Dedifferentiated amniotic fluid mesenchymal stem cell (primary cell): ENCODE data around the gene USP19.
A peak's percentile ranks its signal among the peaks of the same experiment; 100 is the strongest.

ENCODE experiments used
- DNase-seq: peaks from one replicate; pipeline ENCODE4 v3.0.0-alpha.2; 2016; ENCODE audit errors: extremely low spot score

The USP19 gene

DNA sequence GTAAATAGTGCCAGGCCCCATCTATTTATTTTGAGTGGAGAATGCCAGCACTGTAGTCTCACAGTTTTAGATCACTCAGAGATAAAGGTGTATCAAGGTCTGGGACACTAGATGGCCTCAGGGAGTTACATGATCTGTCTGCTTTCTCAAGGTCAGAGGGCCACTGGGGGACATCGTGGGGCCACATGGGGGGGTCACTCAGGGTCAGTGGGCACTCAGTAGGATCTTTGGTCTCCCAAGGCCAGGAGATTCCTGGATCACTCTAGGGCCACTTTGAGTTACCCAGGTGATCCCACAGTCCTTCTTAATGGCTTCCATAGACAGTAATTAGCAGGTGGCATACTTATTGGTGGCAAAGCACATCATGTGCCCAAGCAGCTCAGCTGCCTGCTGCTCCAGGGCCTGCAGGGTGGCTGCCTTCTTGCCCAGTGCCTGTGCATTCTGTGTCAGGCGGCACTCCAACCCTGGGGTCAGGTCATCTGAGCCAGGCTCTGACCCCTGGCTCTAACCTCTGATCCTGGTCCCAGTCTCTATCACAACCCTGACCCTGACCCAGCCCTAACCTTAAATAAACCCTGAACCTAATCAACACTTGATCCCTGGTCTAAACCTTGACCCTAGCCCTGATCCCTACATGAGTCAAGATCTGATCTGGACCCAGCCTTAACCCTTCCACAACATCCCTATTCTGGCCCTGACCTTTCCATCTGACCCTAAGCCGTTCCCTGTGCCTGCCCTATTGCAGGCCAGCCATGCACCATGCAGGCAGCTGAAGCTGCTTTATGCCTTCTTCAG lies 14.0 kb upstream of the USP19 start:
- DNase-seq: no peak

- DNase-seq: peak; percentile 89
These were observed 12.8 kb upstream of the USP19 start for GRCh38 chr3:49133226-49133951.

DNA sequence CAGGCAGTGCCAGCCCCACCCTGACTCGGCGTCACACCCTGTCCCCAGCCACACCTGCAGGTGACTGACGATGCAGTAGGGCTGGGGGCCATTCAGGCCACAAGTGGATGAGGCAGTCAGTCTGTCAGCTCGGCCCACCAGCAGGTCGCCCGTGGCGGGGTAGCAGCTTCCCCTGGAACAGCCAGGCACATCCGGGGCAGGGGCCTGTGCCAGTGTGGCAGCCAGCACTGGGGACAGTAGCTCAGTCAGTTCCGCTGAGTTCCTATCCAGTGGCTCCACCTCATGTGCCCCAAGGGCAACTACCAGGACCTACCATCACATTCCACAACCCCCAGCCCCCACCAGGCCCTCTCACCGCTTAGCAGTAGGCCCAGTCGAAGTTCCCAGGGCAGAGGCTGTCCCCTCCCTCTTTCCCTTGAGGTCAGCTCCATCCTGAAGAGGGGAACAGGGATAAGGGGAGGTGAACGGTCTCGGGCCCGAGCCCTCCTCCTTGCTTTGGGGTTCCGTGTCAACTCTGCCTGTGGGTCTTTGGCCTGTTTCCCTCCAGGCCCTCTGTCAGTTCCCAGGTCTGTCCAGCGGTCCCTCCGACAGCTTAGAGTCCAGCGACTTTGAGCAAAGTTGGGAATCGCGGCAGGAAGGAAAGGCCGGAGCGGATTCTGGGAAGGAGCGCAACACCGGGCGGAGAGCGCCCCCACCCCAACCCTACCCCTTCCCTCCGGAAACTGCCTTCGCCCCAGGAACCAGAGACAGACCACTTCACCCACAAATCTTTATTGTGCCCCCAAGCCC lies 12.0 kb upstream of the USP19 start, which contains the start of gene LAMB2:
LAMB2 (minus strand) TSS at position 614 of the 789 bp plus-strand sequence; CDS start at position 431, 183 bp downstream.
- peak; percentile 81 for DNase-seq

- no peak for DNase-seq
These were observed 11.4 kb upstream of the USP19 start for GRCh38 chr3:49132073-49132436.

- no peak for DNase-seq
These were observed 11.0 kb upstream of the USP19 start for GRCh38 chr3:49131576-49131975.

- DNase-seq: no peak
These were observed 10.4 kb upstream of the USP19 start for GRCh38 chr3:49131040-49131439.

GRCh38 chr3:49124991-49125670 lies 4.5 kb upstream of the USP19 start:
- no peak for DNase-seq

DNA sequence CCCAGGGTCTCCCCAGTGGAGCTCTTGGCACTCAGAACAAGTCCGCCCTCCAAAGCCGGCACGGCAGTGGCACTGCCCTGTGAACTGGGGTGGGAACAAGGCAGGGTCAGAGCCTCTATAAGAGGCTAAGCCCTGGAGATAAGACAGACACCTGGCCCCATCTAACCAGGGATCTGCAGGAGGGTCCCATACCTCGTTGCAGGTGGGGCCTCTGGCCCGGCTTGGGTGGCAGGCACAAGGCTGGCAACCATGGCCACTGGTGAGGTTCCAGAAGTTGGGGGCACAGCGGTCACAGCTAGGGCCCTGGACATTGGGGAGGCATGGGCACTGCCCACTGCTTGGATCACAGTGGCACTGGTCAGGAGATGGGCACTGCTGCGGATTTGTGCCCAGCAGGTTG lies 3.6 kb upstream of the USP19 start:
- DNase-seq: no peak

DNA sequence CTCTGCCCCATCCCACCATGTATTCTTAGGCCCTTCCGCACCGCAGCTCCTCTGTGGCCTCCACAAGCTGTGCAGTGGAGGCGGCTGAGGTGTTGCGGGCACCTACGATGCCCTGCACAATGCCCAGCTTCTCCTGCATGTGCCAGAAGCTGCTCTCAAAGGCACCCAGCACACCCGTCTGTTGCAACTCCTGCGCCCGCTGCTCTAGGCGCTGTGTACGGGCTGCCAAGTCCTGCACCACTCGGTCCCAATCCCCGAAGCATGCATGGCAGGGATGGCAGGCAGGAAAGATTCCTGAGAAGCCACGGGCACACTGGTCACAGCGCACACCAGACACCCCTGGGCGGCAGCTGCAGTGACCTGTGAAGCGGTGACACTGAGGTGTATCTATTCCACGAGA lies 3.1 kb upstream of the USP19 start:
- no peak for DNase-seq

DNA sequence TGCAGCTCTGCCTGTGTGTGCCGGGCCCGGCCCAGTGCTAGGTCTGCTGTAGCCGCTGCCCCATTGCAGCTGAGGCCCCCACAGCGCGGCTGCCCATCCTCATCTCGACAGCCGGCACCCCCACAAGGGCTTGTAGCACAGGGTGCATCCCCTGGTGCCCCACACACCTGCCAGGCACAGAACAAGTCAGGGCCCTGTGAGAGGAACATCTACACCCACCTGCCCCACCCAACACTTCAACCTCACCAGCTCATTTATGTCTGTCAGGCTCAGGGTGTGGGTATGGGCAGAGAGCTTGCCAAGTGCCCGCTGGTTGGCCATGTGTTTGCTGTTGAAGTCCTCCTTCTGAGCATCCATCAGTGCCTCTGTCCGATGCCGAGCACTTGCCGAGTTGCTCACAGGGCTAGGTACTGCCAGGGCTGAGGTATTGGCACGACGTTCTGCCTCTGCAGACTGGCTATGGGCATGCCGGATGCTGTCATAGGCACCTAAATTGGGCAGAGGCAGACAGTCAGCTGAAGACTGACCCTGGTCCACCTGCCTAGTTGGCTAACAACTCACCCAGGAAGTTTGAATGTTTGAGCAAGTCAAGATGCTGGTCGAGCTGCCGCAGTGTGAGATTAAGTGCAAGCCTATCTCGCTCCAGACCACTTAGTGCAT lies 2.4 kb upstream of the USP19 start:
- no peak for DNase-seq

DNA sequence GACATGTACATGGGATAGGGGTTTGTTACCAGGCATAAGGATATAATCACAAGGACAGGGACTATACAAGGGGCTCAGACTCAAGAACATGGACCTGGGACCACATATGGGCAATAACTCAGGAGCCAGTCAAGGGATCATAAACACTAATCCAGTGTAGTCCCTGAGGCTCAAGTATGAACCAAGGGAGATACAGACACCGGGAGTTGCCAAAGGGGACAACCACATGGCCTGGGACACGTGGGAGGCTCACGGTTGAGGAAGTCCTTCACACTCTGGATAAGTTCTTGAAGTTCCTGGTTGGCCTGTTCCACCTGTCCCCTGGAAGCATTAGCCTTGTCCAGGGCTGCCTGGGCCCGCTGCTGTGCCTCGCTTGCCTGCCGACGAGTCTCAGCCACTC lies 1.8 kb upstream of the USP19 start:
- no peak for DNase-seq

DNA sequence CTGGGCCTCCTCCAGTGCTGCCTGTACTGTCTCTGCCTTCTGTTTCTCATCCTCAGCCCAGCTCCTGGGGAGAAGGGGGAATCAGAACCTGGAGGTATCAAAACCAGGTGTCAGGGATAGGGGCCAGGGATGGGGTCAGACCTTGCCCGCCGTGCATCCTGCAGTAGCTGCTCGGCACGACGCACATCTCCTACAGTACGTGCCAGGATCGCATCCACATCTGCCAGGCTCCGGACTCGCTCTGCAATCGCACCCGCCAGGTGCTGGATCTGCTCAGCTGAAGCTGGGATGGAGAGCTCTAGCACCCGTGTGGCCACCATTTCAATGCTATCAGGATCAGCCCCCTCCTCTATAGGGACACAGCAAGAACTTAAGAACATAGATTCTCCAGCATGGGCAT lies 1.4 kb upstream of the USP19 start:
- DNase-seq: no peak

GRCh38 chr3:49121132-49121736 lies 611 bp upstream of the USP19 start:
- no peak for DNase-seq

DNA sequence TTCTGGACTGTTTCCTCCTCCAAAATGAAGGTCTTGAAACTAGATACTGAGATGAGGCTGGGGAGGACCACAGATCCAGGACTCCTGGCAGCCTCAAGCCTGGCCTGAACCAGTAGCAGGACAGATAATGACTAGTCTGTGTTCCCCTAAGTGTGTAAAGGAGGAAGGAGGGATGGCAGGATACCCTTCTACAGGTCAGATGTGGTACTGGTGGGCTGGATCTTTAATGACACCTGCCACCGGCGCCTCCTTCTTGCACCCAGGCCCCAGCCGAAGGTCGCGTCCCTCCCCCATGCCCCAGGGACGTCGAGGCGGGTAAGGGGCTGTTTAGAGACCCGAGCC lies 556 bp downstream of the USP19 start:
- no peak for DNase-seq

DNA sequence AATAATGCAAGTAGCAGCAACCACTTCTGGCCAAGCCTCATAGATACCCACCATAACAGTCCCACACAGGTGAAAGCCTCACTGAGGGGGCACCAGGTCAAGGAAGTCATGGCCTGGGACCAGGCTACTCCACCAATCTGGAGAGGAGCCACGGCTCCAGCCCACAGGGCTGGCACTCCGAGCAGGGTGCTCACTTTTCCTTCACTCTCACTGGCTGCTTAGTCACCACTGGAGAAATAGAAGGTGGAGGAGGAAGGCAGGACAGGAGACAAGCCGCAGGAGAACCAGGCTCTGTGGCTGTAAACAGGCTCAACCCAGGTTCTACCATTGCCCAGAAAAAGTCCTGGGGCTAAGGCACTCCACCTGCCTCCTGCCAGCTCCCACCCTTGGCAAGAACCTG lies 1.2 kb downstream of the USP19 start:
- no peak for DNase-seq

- no peak for DNase-seq
These were observed 1.6 kb downstream of the USP19 start for GRCh38 chr3:49119036-49119435.

DNA sequence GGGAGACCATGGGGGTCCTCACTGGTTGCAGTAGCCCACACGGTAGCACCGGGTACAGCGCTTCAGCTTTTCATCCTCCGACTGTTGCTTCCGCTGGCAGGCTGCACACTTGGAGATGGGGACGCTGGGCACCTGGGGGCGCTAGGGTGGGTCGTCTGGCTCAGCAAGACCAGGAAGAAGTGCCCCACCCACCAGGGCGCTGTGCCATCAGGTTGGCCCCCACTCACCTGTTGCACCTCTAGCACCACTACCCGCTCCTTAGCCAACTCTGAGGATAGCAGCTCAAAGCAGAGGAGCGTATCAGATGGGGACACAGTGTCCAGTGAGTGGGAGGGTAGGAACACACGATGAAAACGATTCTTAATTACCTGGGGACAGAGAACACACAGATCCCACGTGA lies 8.4 kb downstream of the USP19 start:
- DNase-seq: no peak

GRCh38 chr3:49111347-49111746 lies 9.3 kb downstream of the USP19 start:
- no peak for DNase-seq

- DNase-seq: no peak
These were observed 9.8 kb downstream of the USP19 start for GRCh38 chr3:49110780-49111179.

- no peak for DNase-seq
These were observed 12.3 kb downstream of the USP19 start for GRCh38 chr3:49108346-49108745.
